Measurements from ENCODE around the gene PGPEP1. TPM values are rescaled to one million over a fixed set of nuclear protein-coding genes. Genes with fewer than 3 reads are reported as not detected.

Gene PGPEP1
- polyA plus RNA-seq, 1 of the 3 experiments (the other 2 are of a cell fraction): 13.8 TPM

DNA sequence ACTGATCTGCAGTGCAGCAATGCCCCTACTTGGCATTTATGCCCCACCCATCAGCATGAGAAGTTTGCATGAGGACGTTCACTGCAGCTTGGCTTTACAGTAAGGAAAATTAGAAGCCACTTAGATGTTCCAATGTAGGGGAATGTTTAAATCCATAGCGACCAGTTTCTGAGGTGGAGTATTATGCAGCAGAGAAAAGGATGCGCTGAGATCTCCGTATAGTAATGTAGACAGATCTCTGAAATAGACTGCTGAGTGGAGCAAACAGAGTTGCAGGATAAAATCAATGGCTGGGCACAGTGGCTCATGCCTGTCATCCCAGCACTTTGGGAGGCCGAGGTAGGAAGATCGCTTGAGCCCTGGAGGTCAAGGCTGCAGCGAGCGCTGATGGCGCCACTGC is 10.1 kb downstream of the PGPEP1 start:
- no peak overlapping the region for H3K27ac ChIP-seq (ENCODE audit: low read depth in 2 of 2, low read length in 1 of 2)
- H3K9ac ChIP-seq: no peak overlapping the region
- peaks cover 5% of the 10 kb centered on the region for H3F3A ChIP-seq (replicated peaks; ENCODE audit: insufficient read depth)
- H3K27me3 ChIP-seq (ENCODE audit: insufficient read depth): no peaks in the 10 kb centered on the region
- 80% methylated on average over 9 of the region's 9 CpGs for WGBS (ENCODE audit: low lambda C conversion rate)
- TF ChIP-seq MEF2A (IDR thresholded peaks at IDR 0.05; ENCODE audit: borderline replicate concordance, low read depth) (no peak), RXRA (IDR thresholded peaks at IDR 0.05; ENCODE audit: borderline replicate concordance, low read depth) (no peak), POLR2AphosphoS5 (IDR thresholded peaks at IDR 0.05; ENCODE audit: low read depth, low read length) (no peak), FOSL2 (IDR thresholded peaks at IDR 0.05; ENCODE audit: borderline replicate concordance, low read depth) (no peak), MXI1 (IDR thresholded peaks at IDR 0.05; ENCODE audit: low read depth, low read length) (no peak), NRF1 (IDR thresholded peaks at IDR 0.05; ENCODE audit: low read depth, low read length) (no peak), RAD21 (IDR thresholded peaks at IDR 0.05; ENCODE audit: low read length) (no peak), EP300 (IDR thresholded peaks at IDR 0.05; ENCODE audit: borderline replicate concordance in 1 of 2, low read depth in 1 of 2, low read length in 1 of 2) (no peak), NFIC (IDR thresholded peaks at IDR 0.05; ENCODE audit: borderline replicate concordance) (no peak), SMC3 (IDR thresholded peaks at IDR 0.05; ENCODE audit: low read depth, low read length) (no peak), TAF1 (IDR thresholded peaks at IDR 0.05; ENCODE audit: borderline replicate concordance, low read depth, low read length) (no peak), FOXM1 (IDR thresholded peaks at IDR 0.05; ENCODE audit: low read depth) (no peak), YY1 (IDR thresholded peaks at IDR 0.05; ENCODE audit: low read depth) (no peak), USF1 (IDR thresholded peaks at IDR 0.05; ENCODE audit: borderline replicate concordance, low read depth) (no peak), JUND (IDR thresholded peaks at IDR 0.05) (no peak)
- TF ChIP-seq, protein P1, sequence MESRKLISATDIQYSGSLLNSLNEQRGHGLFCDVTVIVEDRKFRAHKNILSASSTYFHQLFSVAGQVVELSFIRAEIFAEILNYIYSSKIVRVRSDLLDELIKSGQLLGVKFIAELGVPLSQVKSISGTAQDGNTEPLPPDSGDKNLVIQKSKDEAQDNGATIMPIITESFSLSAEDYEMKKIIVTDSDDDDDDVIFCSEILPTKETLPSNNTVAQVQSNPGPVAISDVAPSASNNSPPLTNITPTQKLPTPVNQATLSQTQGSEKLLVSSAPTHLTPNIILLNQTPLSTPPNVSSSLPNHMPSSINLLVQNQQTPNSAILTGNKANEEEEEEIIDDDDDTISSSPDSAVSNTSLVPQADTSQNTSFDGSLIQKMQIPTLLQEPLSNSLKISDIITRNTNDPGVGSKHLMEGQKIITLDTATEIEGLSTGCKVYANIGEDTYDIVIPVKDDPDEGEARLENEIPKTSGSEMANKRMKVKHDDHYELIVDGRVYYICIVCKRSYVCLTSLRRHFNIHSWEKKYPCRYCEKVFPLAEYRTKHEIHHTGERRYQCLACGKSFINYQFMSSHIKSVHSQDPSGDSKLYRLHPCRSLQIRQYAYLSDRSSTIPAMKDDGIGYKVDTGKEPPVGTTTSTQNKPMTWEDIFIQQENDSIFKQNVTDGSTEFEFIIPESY (IDR thresholded peaks at IDR 0.05; ENCODE audit: borderline replicate concordance, low read depth): no peak
- TF ChIP-seq, protein P2, sequence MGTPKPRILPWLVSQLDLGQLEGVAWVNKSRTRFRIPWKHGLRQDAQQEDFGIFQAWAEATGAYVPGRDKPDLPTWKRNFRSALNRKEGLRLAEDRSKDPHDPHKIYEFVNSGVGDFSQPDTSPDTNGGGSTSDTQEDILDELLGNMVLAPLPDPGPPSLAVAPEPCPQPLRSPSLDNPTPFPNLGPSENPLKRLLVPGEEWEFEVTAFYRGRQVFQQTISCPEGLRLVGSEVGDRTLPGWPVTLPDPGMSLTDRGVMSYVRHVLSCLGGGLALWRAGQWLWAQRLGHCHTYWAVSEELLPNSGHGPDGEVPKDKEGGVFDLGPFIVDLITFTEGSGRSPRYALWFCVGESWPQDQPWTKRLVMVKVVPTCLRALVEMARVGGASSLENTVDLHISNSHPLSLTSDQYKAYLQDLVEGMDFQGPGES (IDR thresholded peaks at IDR 0.05; ENCODE audit: low read depth, low read length): no peak
- TF ChIP-seq, protein P3, sequence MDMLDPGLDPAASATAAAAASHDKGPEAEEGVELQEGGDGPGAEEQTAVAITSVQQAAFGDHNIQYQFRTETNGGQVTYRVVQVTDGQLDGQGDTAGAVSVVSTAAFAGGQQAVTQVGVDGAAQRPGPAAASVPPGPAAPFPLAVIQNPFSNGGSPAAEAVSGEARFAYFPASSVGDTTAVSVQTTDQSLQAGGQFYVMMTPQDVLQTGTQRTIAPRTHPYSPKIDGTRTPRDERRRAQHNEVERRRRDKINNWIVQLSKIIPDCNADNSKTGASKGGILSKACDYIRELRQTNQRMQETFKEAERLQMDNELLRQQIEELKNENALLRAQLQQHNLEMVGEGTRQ (IDR thresholded peaks at IDR 0.05; ENCODE audit: borderline replicate concordance, low read depth, low read length): no peak
- no peak overlapping the region for H2AFZ ChIP-seq (ENCODE audit: low read depth)
- H3K79me2 ChIP-seq (ENCODE audit: insufficient read depth): no peaks in the 10 kb centered on the region
- no peaks in the 10 kb centered on the region for H3K9me3 ChIP-seq
- no peaks in the 10 kb centered on the region for H3K4me1 ChIP-seq (ENCODE audit: control insufficient read depth in 1 of 2, insufficient read depth in 2 of 2, low read depth in 1 of 2, low read length in 1 of 2)
- DNase-seq: no peak
- POLR2A ChIA-PET: no interaction called here
- H3K9me2 ChIP-seq: no peaks in the 10 kb centered on the region
- H3K36me3 ChIP-seq (replicated peaks in 1 of 2; ENCODE audit: control insufficient read depth in 1 of 2, insufficient read depth in 2 of 2, low read length in 1 of 2): no peaks in the 10 kb centered on the region
- H3K4me3 ChIP-seq (ENCODE audit: low read depth in 2 of 2, low read length in 1 of 2): no peak overlapping the region
- no peak overlapping the region for H3K4me2 ChIP-seq
- H4K20me1 ChIP-seq (ENCODE audit: insufficient read depth): no peaks in the 10 kb centered on the region
- CTCF ChIA-PET: interaction anchor here (0.8 to 9.3 kb wide), 14 partner anchors 9 to 239 kb away, joined by 3 to 217 read pairs (median 8); partner anchors contain the start of genes GDF15, PGPEP1 and SSBP4

Data from SK-N-SH (cell line).